B cell (primary cell): Measurements from ENCODE around the gene PLEKHM3. TPM values are rescaled to one million over a fixed set of nuclear protein-coding genes. Genes with fewer than 3 reads are reported as not detected.

ENCODE experiments used
- ATAC-seq: fragments of 200-7000 bp; cut with Tn5 transposase; one replicate; pipeline ENCODE4 v1.10.0; 2021; ENCODE audit warnings: low read depth, mild to moderate bottlenecking, moderate number of reproducible peaks, moderate library complexity
- CTCF ChIA-PET: fragments of 350-600 bp; sonication (Branson Sonifier 250); formaldehyde crosslinking; loops from one replicate; lab custom pipeline; 2021; ENCODE audit warnings: antibody characterized with exemption, inconsistent platforms; lab: Charles Lee
- POLR2A ChIA-PET: fragments of 350-600 bp; sonication (Branson Sonifier 250); formaldehyde crosslinking; loops from one replicate; lab custom pipeline; 2021; ENCODE audit warnings: antibody characterized with exemption; lab: Charles Lee
- DNase-seq: peaks from one replicate; pipeline ENCODE4 v3.0.0; 2013
- H2AFZ ChIP-seq: 2 replicates; pipeline ENCODE4 v1.6.1; 2012; ENCODE audit warnings: mild to moderate bottlenecking, low read depth, low read length; ENCODE audit not compliant: insufficient read depth, poor library complexity, severe bottlenecking
- H3K27ac ChIP-seq, 2 donors: 1 replicate in 1 of 2; 2 replicates in 1 of 2; pipeline ENCODE4 v1.5.1; 2012 to 2013; ENCODE audit warnings: low read length in 2 of 2, mild to moderate bottlenecking in 2 of 2, moderate library complexity in 1 of 2
- H3K27me3 ChIP-seq, 4 experiments: fragments of 200-600 bp in 1 of 4; sonication (generic) in 1 of 4; replicated peaks in 1 of 4; 1 replicate in 2 of 4; 2 replicates in 2 of 4; pipeline versions ENCODE4 v1.6.1 to v1.7.0; 2013 to 2016; ENCODE audit warnings: low read length in 3 of 4, mild to moderate bottlenecking in 2 of 4, mixed read lengths in 1 of 4, moderate library complexity in 1 of 4; ENCODE audit not compliant: insufficient read depth in 4 of 4, control insufficient read depth in 3 of 4; ENCODE audit errors: control extremely low read depth in 1 of 4
- H3K36me3 ChIP-seq, 2 experiments: replicated peaks in 1 of 2; 1 replicate in 1 of 2; 2 replicates in 1 of 2; pipeline versions ENCODE4 v1.6.1 to v1.7.1; 2013; ENCODE audit warnings: low read length in 1 of 2; ENCODE audit not compliant: insufficient read depth in 2 of 2, control insufficient read depth in 1 of 2; ENCODE audit errors: control extremely low read depth in 1 of 2, extremely low read depth in 1 of 2
- H3K4me1 ChIP-seq, 2 donors: fragments of 200-600 bp in 1 of 2; sonication (generic) in 1 of 2; 1 replicate in 1 of 2; 2 replicates in 1 of 2; pipeline versions ENCODE4 v1.5.1 to v1.6.1; 2013 to 2017; ENCODE audit warnings: low read length in 2 of 2; ENCODE audit not compliant: control insufficient read depth in 2 of 2, insufficient read depth in 2 of 2
- H3K4me2 ChIP-seq: replicated peaks from 2 replicates; pipeline ENCODE3; 2012; ENCODE audit warnings: mild to moderate bottlenecking, low read depth, low read length; ENCODE audit not compliant: poor library complexity, severe bottlenecking
- H3K4me3 ChIP-seq, 5 experiments: fragments of 200-600 bp in 1 of 5; sonication (generic) in 1 of 5; 1 replicate in 3 of 5; 2 replicates in 2 of 5; pipeline versions ENCODE4 v1.5.1 to v1.7.0; 2011 to 2016; ENCODE audit warnings: low read length in 4 of 5, mild to moderate bottlenecking in 4 of 5, low read depth in 2 of 5, control low read depth in 1 of 5, moderate library complexity in 1 of 5; ENCODE audit not compliant: insufficient read depth in 1 of 5; ENCODE audit errors: control extremely low read depth in 1 of 5, extremely low read depth in 1 of 5
- H3K79me2 ChIP-seq: fragments of 200-600 bp; sonication (generic); one replicate; pipeline ENCODE4 v1.6.0; 2016; ENCODE audit warnings: low read length; ENCODE audit not compliant: control insufficient read depth, insufficient read depth
- H3K9ac ChIP-seq: fragments of 200-600 bp; sonication (generic); 2 replicates; pipeline ENCODE4 v1.6.1; 2017; ENCODE audit warnings: mild to moderate bottlenecking, low read length, moderate library complexity
- H3K9me3 ChIP-seq, 3 donors: one replicate each; pipeline versions ENCODE4 v1.6.1 to v1.7.1; 2013; ENCODE audit warnings: low read length in 2 of 3; ENCODE audit not compliant: control insufficient read depth in 2 of 3, insufficient read depth in 1 of 3; ENCODE audit errors: control extremely low read depth in 1 of 3
- H4K20me1 ChIP-seq: 2 replicates; pipeline ENCODE4 v1.6.0; 2012; ENCODE audit warnings: mild to moderate bottlenecking, low read length; ENCODE audit not compliant: insufficient read depth, control insufficient read depth, poor library complexity, severe bottlenecking
- H3K27ac Mint-ChIP-seq: one replicate; pipeline ENCODE4 v1.8.0; 2021; ENCODE audit warnings: mixed read lengths
- H3K27me3 Mint-ChIP-seq: one replicate; pipeline ENCODE4 v1.8.0; 2021; ENCODE audit warnings: mixed read lengths
- H3K4me1 Mint-ChIP-seq: one replicate; pipeline ENCODE4 v1.8.0; 2021; ENCODE audit warnings: mixed read lengths
- H3K4me3 Mint-ChIP-seq: one replicate; pipeline ENCODE4 v1.8.0; 2021; ENCODE audit warnings: mixed read lengths
- H3K9me3 Mint-ChIP-seq: one replicate; pipeline ENCODE4 v1.8.0; 2022; ENCODE audit warnings: mixed read lengths; ENCODE audit not compliant: insufficient read depth
- EZH2 ChIP-seq: IDR thresholded peaks from 2 replicates; pipeline ENCODE4 v1.6.1; 2012; ENCODE audit warnings: borderline replicate concordance, low read depth, mild to moderate bottlenecking, moderate library complexity, low read length; ENCODE audit not compliant: insufficient read depth, poor library complexity, severe bottlenecking
- WGBS: methylation state at CpG from one replicate; pipeline ENCODE4 v1.1.5; 2013; ENCODE audit warnings: missing lambda C conversion rate; ENCODE audit not compliant: insufficient coverage; 5-methylcytosine and 5-hydroxymethylcytosine counted together
- intact Hi-C: fragments of 100-400 bp; cut with micrococcal nuclease; formaldehyde crosslinking; loops from one replicate; pipeline ENCODE4 v1.10.0; 2022
- polyA plus RNA-seq: library from polyadenylated mRNA; depleted of rRNA; stranded (reverse); fragments of >200 nt; gene quantifications from 2 replicates; pipeline ENCODE4 v1.2.3, GENCODE V29; 2012
- total RNA-seq, 2 donors: library from RNA; stranded (reverse); fragments of 120-200 nt in 1 of 2; gene quantifications; 1 replicate in 1 of 2; 2 replicates in 1 of 2; pipeline versions ENCODE4 v1.2.3 to v1.2.4, GENCODE V29; 2013 to 2022
- TF ChIP-seq, protein P1 (sequence below): fragments of 200-600 bp; IDR thresholded peaks from one replicate; pipeline ENCODE4 v1.8.0; 2022; ENCODE audit warnings: antibody characterized with exemption, mild to moderate bottlenecking

PLEKHM3 gene
- total and polyA plus RNA-seq, 2 donors (not counting 1 experiment from before 2014, with no cell fraction given) = 4.0 to 17.7 TPM

GRCh38 chr2:207871506-207871905 is 153.8 kb downstream of the PLEKHM3 start:
- Mint-ChIP-seq H3K27me3 (no peaks in the 10 kb centered on the region), H3K27ac (no peak overlapping the region), H3K4me3 (no peak overlapping the region), H3K4me1 (no peaks in the 10 kb centered on the region), H3K9me3 (no peaks in the 10 kb centered on the region)
- ChIA-PET CTCF (no interaction called here), POLR2A (no interaction called here)
- DNase-seq (no peak), ATAC-seq (no peak)
- Histone ChIP-seq H3K27ac (no peak overlapping the region), H2AFZ (no peak overlapping the region), H3K4me3 (no peak overlapping the region), H3K79me2 (no peaks in the 10 kb centered on the region), H3K9ac (no peak overlapping the region), H3K36me3 (no peaks in the 10 kb centered on the region), H3K4me2 (no peak overlapping the region), H3K9me3 (no peaks in the 10 kb centered on the region), H4K20me1 (no peaks in the 10 kb centered on the region), H3K27me3 (no peaks in the 10 kb centered on the region), H3K4me1 (no peaks in the 10 kb centered on the region)
- no CpG with 5 or more reads among the region's 1 CpG for WGBS
- TF ChIP-seq EZH2 = no peak
- TF ChIP-seq, protein P1, sequence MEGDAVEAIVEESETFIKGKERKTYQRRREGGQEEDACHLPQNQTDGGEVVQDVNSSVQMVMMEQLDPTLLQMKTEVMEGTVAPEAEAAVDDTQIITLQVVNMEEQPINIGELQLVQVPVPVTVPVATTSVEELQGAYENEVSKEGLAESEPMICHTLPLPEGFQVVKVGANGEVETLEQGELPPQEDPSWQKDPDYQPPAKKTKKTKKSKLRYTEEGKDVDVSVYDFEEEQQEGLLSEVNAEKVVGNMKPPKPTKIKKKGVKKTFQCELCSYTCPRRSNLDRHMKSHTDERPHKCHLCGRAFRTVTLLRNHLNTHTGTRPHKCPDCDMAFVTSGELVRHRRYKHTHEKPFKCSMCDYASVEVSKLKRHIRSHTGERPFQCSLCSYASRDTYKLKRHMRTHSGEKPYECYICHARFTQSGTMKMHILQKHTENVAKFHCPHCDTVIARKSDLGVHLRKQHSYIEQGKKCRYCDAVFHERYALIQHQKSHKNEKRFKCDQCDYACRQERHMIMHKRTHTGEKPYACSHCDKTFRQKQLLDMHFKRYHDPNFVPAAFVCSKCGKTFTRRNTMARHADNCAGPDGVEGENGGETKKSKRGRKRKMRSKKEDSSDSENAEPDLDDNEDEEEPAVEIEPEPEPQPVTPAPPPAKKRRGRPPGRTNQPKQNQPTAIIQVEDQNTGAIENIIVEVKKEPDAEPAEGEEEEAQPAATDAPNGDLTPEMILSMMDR = no peak
- intact Hi-C loops = no loop called here

- Histone ChIP-seq H4K20me1 (no peaks in the 10 kb centered on the region), H3K4me1 (no peaks in the 10 kb centered on the region), H3K27me3 (no peaks in the 10 kb centered on the region), H3K9ac (no peak overlapping the region), H3K36me3 (no peaks in the 10 kb centered on the region), H3K9me3 (no peaks in the 10 kb centered on the region), H3K79me2 (no peaks in the 10 kb centered on the region), H3K27ac (no peak overlapping the region), H3K4me2 (no peak overlapping the region), H2AFZ (no peak overlapping the region), H3K4me3 (no peak overlapping the region)
- no peak for ATAC-seq
- no peaks in the 10 kb centered on the region for H3K4me1 Mint-ChIP-seq
- ChIA-PET CTCF (no interaction called here), POLR2A (no interaction called here)
- intact Hi-C loops = no loop called here
- no peaks in the 10 kb centered on the region for H3K27me3 Mint-ChIP-seq
- no peak overlapping the region for H3K4me3 Mint-ChIP-seq
- 92% methylated on average over 2 of the region's 4 CpGs for WGBS
- H3K27ac Mint-ChIP-seq = no peak overlapping the region
- no peak for DNase-seq
- no peak for TF ChIP-seq EZH2
- TF ChIP-seq, protein P1 = no peak
- no peaks in the 10 kb centered on the region for H3K9me3 Mint-ChIP-seq
Observed at GRCh38 chr2:207870814-207871213, 154.5 kb downstream of the PLEKHM3 start.
